HepG2 (cell line): ENCODE results near the gene UQCRC1.

Experiments used
- EHMT2 ChIP-seq: fragments of 200-600 bp; sonication (generic); IDR thresholded peaks from 2 replicates; pipeline ENCODE4 v1.7.0; 2017; ENCODE audit warnings: antibody characterized with exemption, low read depth, low read length, borderline replicate concordance
- GATAD2A ChIP-seq: IDR thresholded peaks from 2 replicates; pipeline ENCODE4 v1.6.1; 2016
- JUNB ChIP-seq: sonication (generic); formaldehyde crosslinking; IDR thresholded peaks from 2 replicates; pipeline ENCODE4 v1.8.0; 2022; ENCODE audit warnings: missing genetic modification reagents, mild to moderate bottlenecking, borderline replicate concordance
- JUND ChIP-seq: sonication (generic); formaldehyde crosslinking; IDR thresholded peaks from 2 replicates; pipeline ENCODE4 v1.8.0; 2022; ENCODE audit warnings: mild to moderate bottlenecking, missing genetic modification reagents
- POLR2A ChIP-seq, 2 experiments: IDR thresholded peaks; 2 replicates each; pipeline ENCODE4 v1.6.1; 2011; ENCODE audit warnings: low read depth in 2 of 2, low read length in 2 of 2, mild to moderate bottlenecking in 1 of 2, moderate library complexity in 1 of 2; ENCODE audit not compliant: insufficient read depth in 1 of 2
- POLR2AphosphoS5 ChIP-seq: IDR thresholded peaks from 2 replicates; pipeline ENCODE4 v1.6.1; 2012; ENCODE audit warnings: low read depth, low read length
- RFX5 ChIP-seq: IDR thresholded peaks from 2 replicates; pipeline ENCODE4 v1.6.1; 2011; ENCODE audit warnings: low read depth, low read length, improper control_type of control experiment

- TF ChIP-seq POLR2AphosphoS5 (no peak), EHMT2 (no peak), JUND (CRISPR knock-in tag) (no peak), JUNB (CRISPR knock-in tag) (no peak), GATAD2A (CRISPR knock-in tag) (no peak), RFX5 (no peak), POLR2A (IDR thresholded peaks at IDR 0.05; ENCODE audit: insufficient read depth in 1 of 2, low read depth in 2 of 2, low read length in 2 of 2) (no peak)
Measured at GRCh38 chr3:48572517-48572916, 36.9 kb downstream of the UQCRC1 start.
